KMS-11 (cell line): ENCODE results near the gene ITLN2.
"Not testable (repeated sequence)": the region's sequence is repeated elsewhere in the genome, so short reads cannot be mapped to it uniquely, and the experiment has no call there.

ENCODE experiments used
- H2AFZ ChIP-seq: fragments of 200-600 bp; sonication (generic); 2 replicates; pipeline ENCODE4 v1.6.1; 2016; ENCODE audit warnings: antibody characterized with exemption, mixed run types, low read depth
- H3K27ac ChIP-seq: fragments of 200-600 bp; sonication (generic); 2 replicates; pipeline ENCODE4 v1.6.1; 2016; ENCODE audit warnings: mild to moderate bottlenecking, mixed run types
- H3K27me3 ChIP-seq: fragments of 200-600 bp; sonication (generic); 2 replicates; pipeline ENCODE4 v1.6.1; 2017; ENCODE audit warnings: mild to moderate bottlenecking, low read depth, mixed run types, moderate library complexity; ENCODE audit not compliant: insufficient read depth
- H3K36me3 ChIP-seq: fragments of 200-600 bp; sonication (generic); 2 replicates; pipeline ENCODE4 v1.6.1; 2017; ENCODE audit warnings: mild to moderate bottlenecking, mixed run types; ENCODE audit not compliant: insufficient read depth
- H3K4me1 ChIP-seq: fragments of 200-600 bp; sonication (generic); 2 replicates; pipeline ENCODE4 v1.6.1; 2016; ENCODE audit warnings: mild to moderate bottlenecking, low read depth, mixed run types; ENCODE audit not compliant: poor library complexity, severe bottlenecking
- H3K4me2 ChIP-seq: fragments of 200-600 bp; sonication (generic); 2 replicates; pipeline ENCODE4 v1.7.0; 2016; ENCODE audit warnings: mild to moderate bottlenecking, mixed run types
- H3K4me3 ChIP-seq: fragments of 200-600 bp; sonication (generic); IDR thresholded peaks from 2 replicates; pipeline ENCODE4 v1.6.1; 2017; ENCODE audit warnings: low read depth, low read length, mixed read lengths; ENCODE audit not compliant: insufficient read depth
- H3K79me2 ChIP-seq: fragments of 200-600 bp; sonication (generic); 2 replicates; pipeline ENCODE4 v1.6.1; 2016; ENCODE audit warnings: low read depth, mixed run types; ENCODE audit not compliant: insufficient read depth
- H3K9ac ChIP-seq: fragments of 200-600 bp; sonication (generic); 2 replicates; pipeline ENCODE4 v1.6.1; 2016; ENCODE audit warnings: mild to moderate bottlenecking, mixed run types
- H4K20me1 ChIP-seq: fragments of 200-600 bp; sonication (generic); 2 replicates; pipeline ENCODE4 v1.6.1; 2016; ENCODE audit warnings: mild to moderate bottlenecking, mixed run types; ENCODE audit not compliant: insufficient read depth
- TF ChIP-seq, protein P1 (sequence below): fragments of 200-600 bp; sonication (generic); conservative IDR thresholded peaks from 2 replicates; pipeline ENCODE4 v1.6.1; 2017; ENCODE audit warnings: low read depth, mild to moderate bottlenecking, antibody characterized with exemption, low read length, moderate library complexity, mixed read lengths

ITLN2 gene

DNA sequence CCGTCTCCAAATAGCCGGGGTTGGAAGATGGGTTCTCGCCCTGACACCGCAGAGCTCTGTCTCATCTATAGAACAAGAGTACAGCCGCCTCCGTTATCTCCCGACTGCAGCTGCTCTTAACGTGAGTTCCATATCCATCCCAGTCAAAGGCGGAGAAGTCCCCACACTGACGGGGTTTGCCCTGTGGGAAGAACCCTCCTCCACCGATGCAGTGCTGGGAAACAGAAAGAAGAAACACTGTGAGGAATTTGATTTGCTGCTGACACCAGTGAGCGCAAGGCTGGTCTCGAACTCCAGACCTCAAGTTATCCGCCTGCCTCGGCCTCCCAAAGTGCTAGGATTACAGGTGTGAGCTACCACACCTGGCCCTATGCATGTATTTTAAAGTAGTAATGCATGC lies 9.5 kb downstream of the ITLN2 start:
- Histone ChIP-seq H3K36me3 (no peaks in the 10 kb centered on the region), H4K20me1 (no peaks in the 10 kb centered on the region), H3K27ac (no peak overlapping the region), H3K27me3 (no peaks in the 10 kb centered on the region), H3K4me3 (no peak overlapping the region), H2AFZ (no peak overlapping the region), H3K4me2 (no peak overlapping the region), H3K79me2 (no peaks in the 10 kb centered on the region), H3K9ac (no peak overlapping the region), H3K4me1 (no peaks in the 10 kb centered on the region)
- TF ChIP-seq, protein P1, sequence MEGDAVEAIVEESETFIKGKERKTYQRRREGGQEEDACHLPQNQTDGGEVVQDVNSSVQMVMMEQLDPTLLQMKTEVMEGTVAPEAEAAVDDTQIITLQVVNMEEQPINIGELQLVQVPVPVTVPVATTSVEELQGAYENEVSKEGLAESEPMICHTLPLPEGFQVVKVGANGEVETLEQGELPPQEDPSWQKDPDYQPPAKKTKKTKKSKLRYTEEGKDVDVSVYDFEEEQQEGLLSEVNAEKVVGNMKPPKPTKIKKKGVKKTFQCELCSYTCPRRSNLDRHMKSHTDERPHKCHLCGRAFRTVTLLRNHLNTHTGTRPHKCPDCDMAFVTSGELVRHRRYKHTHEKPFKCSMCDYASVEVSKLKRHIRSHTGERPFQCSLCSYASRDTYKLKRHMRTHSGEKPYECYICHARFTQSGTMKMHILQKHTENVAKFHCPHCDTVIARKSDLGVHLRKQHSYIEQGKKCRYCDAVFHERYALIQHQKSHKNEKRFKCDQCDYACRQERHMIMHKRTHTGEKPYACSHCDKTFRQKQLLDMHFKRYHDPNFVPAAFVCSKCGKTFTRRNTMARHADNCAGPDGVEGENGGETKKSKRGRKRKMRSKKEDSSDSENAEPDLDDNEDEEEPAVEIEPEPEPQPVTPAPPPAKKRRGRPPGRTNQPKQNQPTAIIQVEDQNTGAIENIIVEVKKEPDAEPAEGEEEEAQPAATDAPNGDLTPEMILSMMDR: no peak

DNA sequence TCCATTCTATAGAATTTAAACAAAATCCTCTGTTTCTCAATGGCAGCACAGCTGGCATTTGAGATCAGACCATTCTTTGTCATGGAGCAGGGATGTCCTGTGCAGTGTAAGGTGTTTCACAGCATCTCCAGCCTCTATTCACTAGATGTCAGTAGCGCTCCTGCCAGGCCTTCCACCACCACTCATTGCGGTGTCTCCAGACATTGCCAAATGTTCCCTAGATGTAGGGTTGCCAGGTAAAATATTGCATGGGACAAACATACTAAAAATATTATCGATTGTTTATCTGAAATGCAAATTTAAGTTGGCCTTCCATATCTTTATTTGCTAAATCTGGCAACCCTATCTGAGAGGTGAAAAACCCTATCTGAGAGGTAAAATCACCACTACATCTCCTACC lies 11.7 kb downstream of the ITLN2 start:
- H3K4me2 ChIP-seq: no peak overlapping the region
- H2AFZ ChIP-seq: no peak overlapping the region
- no peak overlapping the region for H3K9ac ChIP-seq
- TF ChIP-seq, protein P1: 0 out of 2 replicates have a peak, but pooled peaks have one; percentile 26
- H4K20me1 ChIP-seq: no peaks in the 10 kb centered on the region
- no peaks in the 10 kb centered on the region for H3K79me2 ChIP-seq
- H3K4me3 ChIP-seq: no peak overlapping the region
- H3K27ac ChIP-seq: no peak overlapping the region
- no peaks in the 10 kb centered on the region for H3K27me3 ChIP-seq
- no peaks in the 10 kb centered on the region for H3K36me3 ChIP-seq
- H3K4me1 ChIP-seq: no peaks in the 10 kb centered on the region

DNA sequence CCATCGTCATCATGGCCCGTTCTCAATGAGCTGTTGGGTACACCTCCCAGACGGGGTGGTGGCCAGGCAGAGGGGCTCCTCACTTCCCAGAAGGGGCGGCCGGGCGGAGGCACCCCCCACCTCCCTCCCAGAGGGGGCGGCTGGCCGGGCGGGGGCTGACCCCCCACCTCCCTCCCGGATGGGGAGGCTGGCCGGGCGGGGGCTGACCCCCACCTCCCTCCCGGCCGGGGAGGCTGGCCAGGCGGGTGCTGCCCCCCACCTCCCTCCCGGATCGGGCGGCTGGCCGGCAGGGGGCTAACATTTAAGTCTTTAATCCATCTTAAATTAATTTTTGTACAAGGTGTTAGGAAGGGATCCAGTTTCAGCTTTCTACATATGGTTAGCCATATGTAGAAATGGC lies 17.9 kb downstream of the ITLN2 start:
- H2AFZ ChIP-seq, H3K4me1 ChIP-seq, H3K36me3 ChIP-seq, H3K4me3 ChIP-seq, H3K27me3 ChIP-seq, H3K9ac ChIP-seq, H3K4me2 ChIP-seq, H3K79me2 ChIP-seq, H4K20me1 ChIP-seq, H3K27ac ChIP-seq: not testable (repeated sequence)

DNA sequence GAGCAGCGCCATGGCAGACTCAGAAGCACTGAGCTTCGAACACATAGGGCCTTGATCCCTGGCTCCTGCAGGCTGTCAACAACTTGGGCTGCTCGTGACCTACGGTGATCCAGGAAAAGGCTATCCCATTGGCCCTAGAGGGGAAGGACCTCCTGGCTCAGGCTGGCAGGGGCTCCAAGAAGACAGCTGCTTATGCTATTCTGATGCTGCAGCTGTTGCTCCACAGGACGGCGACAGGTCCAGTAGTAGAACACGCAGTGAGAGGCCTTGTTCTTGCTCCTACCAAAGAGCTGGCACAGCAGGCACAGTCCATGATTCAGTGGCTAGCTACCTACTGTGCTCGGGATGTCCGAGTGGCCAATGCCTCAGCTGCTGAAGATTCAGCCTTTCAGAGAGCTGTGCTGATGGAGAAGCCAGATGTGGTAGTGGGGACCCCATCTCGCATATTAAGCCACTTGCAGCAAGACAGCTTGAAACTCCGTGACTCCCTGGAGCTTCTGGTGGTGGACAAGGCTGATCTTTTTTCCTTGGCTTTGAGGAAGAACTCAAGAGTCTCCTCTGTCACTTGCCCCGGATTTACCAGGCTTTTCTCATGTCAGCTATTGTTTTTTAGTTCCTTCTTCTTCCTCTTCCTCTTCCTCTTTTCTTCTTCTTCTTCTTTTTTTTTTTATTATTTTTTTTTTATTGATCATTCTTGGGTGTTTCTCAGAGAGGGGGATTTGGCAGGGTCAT lies 18.9 kb downstream of the ITLN2 start:
- Histone ChIP-seq H3K4me2 (no peak overlapping the region), H3K9ac (no peak overlapping the region), H4K20me1 (no peaks in the 10 kb centered on the region), H3K4me1 (no peaks in the 10 kb centered on the region), H2AFZ (no peak overlapping the region), H3K27ac (no peak overlapping the region), H3K79me2 (no peaks in the 10 kb centered on the region), H3K4me3 (no peak overlapping the region), H3K36me3 (no peaks in the 10 kb centered on the region), H3K27me3 (no peaks in the 10 kb centered on the region)
- TF ChIP-seq, protein P1: no peak

DNA sequence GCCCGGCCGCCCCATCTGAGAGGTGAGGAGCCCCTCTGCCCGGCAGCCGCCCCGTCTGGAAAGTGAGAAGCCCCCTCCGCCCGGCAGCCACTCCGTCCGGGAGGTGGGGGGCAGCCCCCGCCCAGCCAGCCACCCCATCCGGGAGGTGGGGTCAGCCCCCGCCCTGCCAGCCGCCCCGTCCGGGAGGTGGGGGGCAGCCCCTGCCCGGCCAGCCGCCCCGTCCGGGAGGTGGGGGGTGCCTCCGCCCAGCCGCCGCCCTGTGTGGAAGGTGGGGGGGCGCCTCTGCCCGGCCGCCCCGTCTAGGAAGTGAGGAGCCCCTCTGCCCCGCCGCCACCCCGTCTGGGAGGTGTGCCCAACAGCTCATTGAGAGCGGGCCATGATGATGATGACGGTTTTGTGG lies 21.3 kb downstream of the ITLN2 start:
- H3K27ac ChIP-seq, H3K4me3 ChIP-seq, H4K20me1 ChIP-seq, H3K9ac ChIP-seq, H3K36me3 ChIP-seq, H3K79me2 ChIP-seq, H2AFZ ChIP-seq, H3K4me1 ChIP-seq, H3K27me3 ChIP-seq, H3K4me2 ChIP-seq: not testable (repeated sequence)
